Colonic mucosa (tissue), 4 donors: ENCODE results near the gene ARHGAP29. TPM values are rescaled to one million over a fixed set of nuclear protein-coding genes. Genes with fewer than 3 reads are reported as not detected.

Experiments
- DNase-seq: peaks from one replicate; pipeline ENCODE4 v3.0.0-alpha.2; 2020
- H3K27ac ChIP-seq: fragments of 200-600 bp; one replicate; pipeline ENCODE4 v1.8.0; 2021
- H3K27me3 ChIP-seq: fragments of 200-600 bp; one replicate; pipeline ENCODE4 v1.8.0; 2021
- H3K36me3 ChIP-seq: fragments of 200-600 bp; one replicate; pipeline ENCODE4 v1.8.0; 2021
- H3K4me1 ChIP-seq: fragments of 200-600 bp; one replicate; pipeline ENCODE4 v1.8.0; 2021; ENCODE audit warnings: mild to moderate bottlenecking
- H3K4me3 ChIP-seq: fragments of 200-600 bp; one replicate; pipeline ENCODE4 v1.8.0; 2021
- H3K9ac ChIP-seq, 2 donors: one replicate each; pipeline ENCODE4 v1.7.0; 2013; ENCODE audit warnings: control low read depth in 2 of 2, low read depth in 2 of 2, low read length in 2 of 2
- H3K9me3 ChIP-seq: fragments of 200-600 bp; one replicate; pipeline ENCODE4 v1.8.0; 2021
- intact Hi-C: fragments of 100-400 bp; cut with DNase I; formaldehyde crosslinking; loops from one replicate; pipeline ENCODE4 v1.14.1; 2022
- total RNA-seq, 2 donors: library from RNA; stranded (reverse); fragmentation: NEBNext Ultra II Directional in 1 of 2; extraction: Animal tissue kit (Norgen Biotek cat#: 25700) in 1 of 2; gene quantifications; one replicate each; pipeline ENCODE4 v1.2.1, GENCODE V29; 2021
- TF ChIP-seq, protein P1 (sequence below): fragments of 200-600 bp; IDR thresholded peaks from one replicate; pipeline ENCODE4 v1.8.0; 2022; ENCODE audit warnings: antibody characterized with exemption, mild to moderate bottlenecking
- donor health status: healthy.
- donor health status: DM: no; HTN: no; CAD: no.
- donor health status: DM: no; HTN: no; CAD: no.

ARHGAP29 gene, protein sequence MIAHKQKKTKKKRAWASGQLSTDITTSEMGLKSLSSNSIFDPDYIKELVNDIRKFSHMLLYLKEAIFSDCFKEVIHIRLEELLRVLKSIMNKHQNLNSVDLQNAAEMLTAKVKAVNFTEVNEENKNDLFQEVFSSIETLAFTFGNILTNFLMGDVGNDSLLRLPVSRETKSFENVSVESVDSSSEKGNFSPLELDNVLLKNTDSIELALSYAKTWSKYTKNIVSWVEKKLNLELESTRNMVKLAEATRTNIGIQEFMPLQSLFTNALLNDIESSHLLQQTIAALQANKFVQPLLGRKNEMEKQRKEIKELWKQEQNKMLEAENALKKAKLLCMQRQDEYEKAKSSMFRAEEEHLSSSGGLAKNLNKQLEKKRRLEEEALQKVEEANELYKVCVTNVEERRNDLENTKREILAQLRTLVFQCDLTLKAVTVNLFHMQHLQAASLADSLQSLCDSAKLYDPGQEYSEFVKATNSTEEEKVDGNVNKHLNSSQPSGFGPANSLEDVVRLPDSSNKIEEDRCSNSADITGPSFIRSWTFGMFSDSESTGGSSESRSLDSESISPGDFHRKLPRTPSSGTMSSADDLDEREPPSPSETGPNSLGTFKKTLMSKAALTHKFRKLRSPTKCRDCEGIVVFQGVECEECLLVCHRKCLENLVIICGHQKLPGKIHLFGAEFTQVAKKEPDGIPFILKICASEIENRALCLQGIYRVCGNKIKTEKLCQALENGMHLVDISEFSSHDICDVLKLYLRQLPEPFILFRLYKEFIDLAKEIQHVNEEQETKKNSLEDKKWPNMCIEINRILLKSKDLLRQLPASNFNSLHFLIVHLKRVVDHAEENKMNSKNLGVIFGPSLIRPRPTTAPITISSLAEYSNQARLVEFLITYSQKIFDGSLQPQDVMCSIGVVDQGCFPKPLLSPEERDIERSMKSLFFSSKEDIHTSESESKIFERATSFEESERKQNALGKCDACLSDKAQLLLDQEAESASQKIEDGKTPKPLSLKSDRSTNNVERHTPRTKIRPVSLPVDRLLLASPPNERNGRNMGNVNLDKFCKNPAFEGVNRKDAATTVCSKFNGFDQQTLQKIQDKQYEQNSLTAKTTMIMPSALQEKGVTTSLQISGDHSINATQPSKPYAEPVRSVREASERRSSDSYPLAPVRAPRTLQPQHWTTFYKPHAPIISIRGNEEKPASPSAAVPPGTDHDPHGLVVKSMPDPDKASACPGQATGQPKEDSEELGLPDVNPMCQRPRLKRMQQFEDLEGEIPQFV
- total RNA-seq: 1 to 10 TPM; 2.5 to 8.6 TPM

DNA sequence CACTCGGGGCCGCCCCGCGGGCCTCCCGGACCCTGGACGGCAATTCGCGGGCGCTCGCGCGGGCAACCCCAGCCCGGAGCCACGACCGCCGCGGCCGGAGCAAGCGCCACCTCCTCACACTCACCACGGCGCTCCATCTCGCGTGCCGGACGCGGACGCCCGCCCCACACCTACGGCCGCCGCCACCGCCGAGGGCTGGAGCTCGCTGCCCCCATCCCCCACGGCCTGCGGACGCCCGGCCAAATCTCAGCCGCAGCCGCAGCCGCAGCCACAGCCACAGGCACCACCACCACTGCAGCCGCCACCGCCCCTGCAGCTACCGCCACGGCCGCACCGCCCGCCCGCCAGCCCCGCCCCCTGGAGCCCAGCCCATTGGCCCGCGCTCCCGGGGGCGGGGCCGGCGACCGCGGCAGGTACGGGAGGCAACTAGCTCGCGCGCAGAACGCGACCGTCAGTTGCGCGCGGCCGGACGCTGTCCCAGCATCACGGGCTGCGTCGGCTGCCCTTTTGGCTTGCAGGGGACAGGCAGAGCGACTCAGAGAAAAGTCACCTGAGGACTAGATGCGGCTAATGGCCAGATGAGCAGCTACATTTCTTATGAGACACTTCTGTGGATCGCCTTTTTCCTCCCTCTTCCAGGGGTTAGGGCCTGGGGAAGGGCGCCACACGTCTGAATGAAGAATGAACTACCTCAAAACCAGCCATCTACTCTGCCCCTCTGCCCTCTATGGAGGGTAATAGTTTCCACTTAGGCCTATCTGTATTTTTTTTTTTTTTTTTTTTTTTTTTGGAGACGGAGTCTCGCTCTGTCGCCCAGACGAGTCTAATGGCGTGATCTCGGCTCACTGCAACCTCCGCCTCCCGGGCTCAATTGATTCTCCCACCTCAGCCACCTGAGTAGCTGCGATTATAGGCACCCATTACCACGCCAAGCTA is at the start of gene ARHGAP29:
TSS of gene ARHGAP29 (minus strand) at position 294 of the 936 bp plus-strand sequence. CDS start 5,973 bp downstream, outside the sequence.
- TF ChIP-seq, protein P1, sequence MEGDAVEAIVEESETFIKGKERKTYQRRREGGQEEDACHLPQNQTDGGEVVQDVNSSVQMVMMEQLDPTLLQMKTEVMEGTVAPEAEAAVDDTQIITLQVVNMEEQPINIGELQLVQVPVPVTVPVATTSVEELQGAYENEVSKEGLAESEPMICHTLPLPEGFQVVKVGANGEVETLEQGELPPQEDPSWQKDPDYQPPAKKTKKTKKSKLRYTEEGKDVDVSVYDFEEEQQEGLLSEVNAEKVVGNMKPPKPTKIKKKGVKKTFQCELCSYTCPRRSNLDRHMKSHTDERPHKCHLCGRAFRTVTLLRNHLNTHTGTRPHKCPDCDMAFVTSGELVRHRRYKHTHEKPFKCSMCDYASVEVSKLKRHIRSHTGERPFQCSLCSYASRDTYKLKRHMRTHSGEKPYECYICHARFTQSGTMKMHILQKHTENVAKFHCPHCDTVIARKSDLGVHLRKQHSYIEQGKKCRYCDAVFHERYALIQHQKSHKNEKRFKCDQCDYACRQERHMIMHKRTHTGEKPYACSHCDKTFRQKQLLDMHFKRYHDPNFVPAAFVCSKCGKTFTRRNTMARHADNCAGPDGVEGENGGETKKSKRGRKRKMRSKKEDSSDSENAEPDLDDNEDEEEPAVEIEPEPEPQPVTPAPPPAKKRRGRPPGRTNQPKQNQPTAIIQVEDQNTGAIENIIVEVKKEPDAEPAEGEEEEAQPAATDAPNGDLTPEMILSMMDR: no peak
- Histone ChIP-seq H3K36me3 (no peaks in the 10 kb centered on the region), H3K4me3 (peak within 1 kb of the TSS; percentile 86), H3K4me1 (peaks cover 4% of the 10 kb centered on the region), H3K27me3 (peaks cover 26% of the 10 kb centered on the region), H3K9me3 (no peaks in the 10 kb centered on the region), H3K9ac (peak within 1 kb of the TSS; percentile 69 to 77), H3K27ac (peak within 1 kb of the TSS; percentile 61)
- intact Hi-C loops: loop anchor here (5.0 kb wide), 2 partner anchors 95 to 175 kb away; no protein-coding TSS in a partner anchor
- peak; percentile 85 for DNase-seq

DNA sequence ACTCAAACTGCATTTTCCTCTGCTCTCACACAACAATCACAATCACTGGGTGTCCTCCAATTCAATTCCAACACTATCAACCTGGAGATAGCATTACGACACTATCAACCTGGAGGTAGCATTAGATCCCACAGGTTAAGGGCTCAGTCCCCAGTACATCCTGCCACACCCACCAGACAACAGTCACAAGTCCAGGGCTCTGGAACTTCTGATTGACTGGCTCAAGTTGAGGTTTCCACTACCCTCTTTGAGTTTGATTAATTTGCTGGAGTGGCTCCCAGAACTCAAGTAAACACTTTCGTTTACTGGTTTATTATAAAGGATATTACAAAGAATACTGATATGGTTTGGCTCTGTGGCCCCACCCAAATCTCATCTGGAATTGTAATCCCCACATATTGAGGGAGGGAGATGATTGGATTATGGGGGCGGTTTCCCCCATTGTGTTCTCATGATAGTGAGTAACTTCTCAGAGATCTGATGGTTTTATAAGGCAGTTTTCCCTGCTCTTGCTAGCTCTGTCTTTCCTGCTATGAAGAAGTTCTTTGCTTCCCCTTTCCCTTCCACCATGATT is 49.6 kb upstream of the ARHGAP29 start:
- H3K9ac ChIP-seq: no peak overlapping the region
- no peaks in the 10 kb centered on the region for H3K4me1 ChIP-seq
- H3K27me3 ChIP-seq: no peaks in the 10 kb centered on the region
- no peak for DNase-seq
- intact Hi-C loops: no loop called here
- TF ChIP-seq, protein P1: no peak
- no peak overlapping the region for H3K27ac ChIP-seq
- no peak overlapping the region for H3K4me3 ChIP-seq
- no peaks in the 10 kb centered on the region for H3K9me3 ChIP-seq
- H3K36me3 ChIP-seq: no peaks in the 10 kb centered on the region

DNA sequence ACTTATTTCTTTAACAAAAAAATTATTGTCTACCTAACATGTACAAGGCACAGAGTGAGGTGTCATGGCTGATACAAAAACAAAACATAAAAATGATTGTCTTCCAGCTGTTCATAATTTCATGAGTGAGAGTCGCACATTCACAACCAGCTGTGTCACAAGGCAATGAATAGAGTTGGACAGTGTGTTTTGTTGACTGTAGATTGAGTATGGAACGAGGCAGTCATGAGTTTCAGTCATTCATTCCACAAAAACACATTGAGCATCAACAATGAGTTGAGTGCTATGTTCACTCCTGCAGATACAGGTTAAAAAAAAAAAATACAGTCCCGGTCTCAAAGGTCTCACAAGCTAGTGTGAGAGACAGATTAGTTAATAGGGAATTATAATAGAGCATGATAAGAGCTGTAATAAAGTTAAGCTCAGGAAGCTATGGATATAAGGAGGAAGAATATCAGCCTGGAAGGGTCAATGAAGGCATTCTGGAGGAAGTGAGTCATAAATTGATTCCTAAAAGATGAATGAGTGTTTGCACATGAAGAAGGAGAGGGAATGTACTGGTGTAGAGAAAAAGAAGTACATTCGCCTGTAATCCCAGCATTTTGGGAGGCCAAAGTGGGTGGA is 47.8 kb upstream of the ARHGAP29 start:
- no peak for DNase-seq
- no peaks in the 10 kb centered on the region for H3K27me3 ChIP-seq
- intact Hi-C loops: no loop called here
- no peaks in the 10 kb centered on the region for H3K9me3 ChIP-seq
- H3K27ac ChIP-seq: no peak overlapping the region
- TF ChIP-seq, protein P1: no peak
- H3K36me3 ChIP-seq: no peaks in the 10 kb centered on the region
- no peaks in the 10 kb centered on the region for H3K4me1 ChIP-seq
- no peak overlapping the region for H3K4me3 ChIP-seq
- H3K9ac ChIP-seq: no peak overlapping the region

DNA sequence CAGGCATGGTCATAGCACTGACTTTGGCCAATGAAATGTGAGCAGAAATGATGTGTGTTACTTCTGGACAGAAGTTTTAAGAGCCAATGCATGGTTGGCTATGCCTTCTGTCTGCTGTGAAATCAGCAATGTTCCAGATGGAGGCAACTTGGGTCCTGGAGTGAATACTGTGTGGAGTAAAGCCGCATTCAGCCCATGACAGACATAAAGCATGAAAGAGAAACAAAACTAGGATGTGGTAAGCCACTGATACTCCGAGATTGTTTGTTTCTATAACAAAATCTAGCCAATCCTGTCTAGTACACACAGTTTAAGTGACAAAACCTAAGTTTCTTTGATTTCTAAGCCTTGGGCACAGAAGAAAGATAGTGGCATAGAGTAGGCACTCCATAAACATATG is 47.1 kb upstream of the ARHGAP29 start:
- intact Hi-C loops: no loop called here
- Histone ChIP-seq H3K9me3 (no peaks in the 10 kb centered on the region), H3K9ac (no peak overlapping the region), H3K27me3 (no peaks in the 10 kb centered on the region), H3K27ac (no peak overlapping the region), H3K4me1 (no peaks in the 10 kb centered on the region), H3K36me3 (no peaks in the 10 kb centered on the region), H3K4me3 (no peak overlapping the region)
- DNase-seq: no peak
- TF ChIP-seq, protein P1: no peak
